ENCODE results near the gene CD300E.

- no peak for TF ChIP-seq CTCF (IDR thresholded peaks at IDR 0.05; ENCODE audit: low read depth, low read length)
- TF ChIP-seq EZH2phosphoT487 (IDR thresholded peaks at IDR 0.05; ENCODE audit: low read depth) = no peak
Measured at GRCh38 chr17:74569020-74570003, 54.2 kb downstream of the CD300E start.

All from OCI-LY3 (cell line).